ENCODE data around the gene EXOSC1. TPM values are rescaled to one million over a fixed set of nuclear protein-coding genes. Genes with fewer than 3 reads are reported as not detected.

The EXOSC1 gene
- polyA plus RNA-seq, 3 donors, result 34.7 to 60.6 (median 55.8) TPM

DNA sequence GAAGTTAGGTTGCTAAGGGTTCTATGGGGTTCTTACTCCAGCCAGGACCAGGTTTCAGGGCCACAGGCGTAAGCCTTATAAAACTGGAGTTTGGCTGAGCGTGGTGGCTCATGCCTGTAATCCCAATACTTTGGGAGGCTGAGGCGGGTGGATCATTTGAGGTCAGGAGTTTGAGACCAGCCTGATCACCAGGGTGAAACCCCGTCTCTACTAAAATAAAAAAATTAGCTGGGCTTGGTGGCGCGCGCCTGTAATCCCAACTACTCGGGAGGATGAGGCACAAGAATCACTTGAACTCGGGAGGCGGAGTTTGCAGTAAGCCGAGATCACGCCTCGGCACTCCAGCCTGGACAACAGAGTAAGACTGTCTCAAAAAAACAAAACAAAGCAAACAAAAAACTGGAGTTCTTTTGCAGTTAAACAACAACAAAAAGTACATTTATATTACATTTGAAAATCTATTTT is 44.3 kb downstream of the EXOSC1 start:
- 53% methylated on average over 3 of the region's 13 CpGs for WGBS (ENCODE audit: insufficient coverage)
- no peaks in the 10 kb centered on the region for H3K9me3 Mint-ChIP-seq
- DNase-seq, result no peak

DNA sequence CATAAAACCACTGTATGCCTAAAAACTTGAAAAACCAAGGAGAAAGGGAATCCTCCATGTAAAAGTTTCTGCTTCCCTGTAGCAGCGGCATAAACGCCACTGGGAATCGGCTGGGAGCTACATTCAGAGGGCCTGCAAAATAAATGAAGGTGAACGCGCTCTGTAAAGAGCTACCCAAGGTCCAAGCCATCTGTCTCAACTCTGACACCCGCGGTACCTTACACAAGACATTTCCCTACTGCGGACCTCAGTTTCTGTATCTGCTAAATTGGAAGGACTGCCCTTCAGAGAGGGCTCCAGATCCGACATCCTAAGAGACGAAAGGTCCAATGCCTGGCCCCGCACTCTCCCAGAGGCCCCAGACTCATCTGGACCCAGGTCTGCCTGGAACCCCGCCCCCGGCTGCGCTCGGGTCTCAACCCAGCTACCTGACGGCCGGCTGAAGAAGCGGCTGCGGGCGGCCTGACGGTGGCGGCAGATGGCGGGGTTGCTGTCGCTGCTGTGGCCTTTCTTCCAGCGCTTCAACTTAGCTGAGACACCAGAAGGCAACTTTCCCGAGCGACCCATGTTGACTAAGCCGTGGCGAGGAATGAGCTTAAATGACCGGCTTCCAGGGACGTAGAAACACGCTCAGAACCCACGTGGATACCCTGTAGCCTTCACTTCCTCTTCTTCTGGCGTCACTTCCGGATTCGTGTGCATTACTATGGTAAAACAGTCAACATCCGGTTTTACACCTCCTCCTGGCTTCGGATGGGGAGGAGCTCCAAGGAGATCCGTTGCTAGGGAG is 44.9 kb downstream of the EXOSC1 start, which contains the start of gene RRP12:
Gene RRP12 (minus strand): TSS at position 676 of the 790 bp plus-strand sequence. CDS start 109 bp downstream, at position 567.
- peak within 1 kb of the TSS; percentile 96 for H3K9ac ChIP-seq (ENCODE audit: insufficient read depth, low read length, poor library complexity, severe bottlenecking)
- TF ChIP-seq, protein P1, sequence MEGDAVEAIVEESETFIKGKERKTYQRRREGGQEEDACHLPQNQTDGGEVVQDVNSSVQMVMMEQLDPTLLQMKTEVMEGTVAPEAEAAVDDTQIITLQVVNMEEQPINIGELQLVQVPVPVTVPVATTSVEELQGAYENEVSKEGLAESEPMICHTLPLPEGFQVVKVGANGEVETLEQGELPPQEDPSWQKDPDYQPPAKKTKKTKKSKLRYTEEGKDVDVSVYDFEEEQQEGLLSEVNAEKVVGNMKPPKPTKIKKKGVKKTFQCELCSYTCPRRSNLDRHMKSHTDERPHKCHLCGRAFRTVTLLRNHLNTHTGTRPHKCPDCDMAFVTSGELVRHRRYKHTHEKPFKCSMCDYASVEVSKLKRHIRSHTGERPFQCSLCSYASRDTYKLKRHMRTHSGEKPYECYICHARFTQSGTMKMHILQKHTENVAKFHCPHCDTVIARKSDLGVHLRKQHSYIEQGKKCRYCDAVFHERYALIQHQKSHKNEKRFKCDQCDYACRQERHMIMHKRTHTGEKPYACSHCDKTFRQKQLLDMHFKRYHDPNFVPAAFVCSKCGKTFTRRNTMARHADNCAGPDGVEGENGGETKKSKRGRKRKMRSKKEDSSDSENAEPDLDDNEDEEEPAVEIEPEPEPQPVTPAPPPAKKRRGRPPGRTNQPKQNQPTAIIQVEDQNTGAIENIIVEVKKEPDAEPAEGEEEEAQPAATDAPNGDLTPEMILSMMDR (IDR thresholded peaks at IDR 0.05), result no peak
- H4K20me1 ChIP-seq (ENCODE audit: insufficient read depth, low read length), result peaks cover 6% of the 10 kb centered on the region
- WGBS (ENCODE audit: insufficient coverage), result under 1% methylated on average over 33 of the region's 39 CpGs
- DNase-seq, result peak; percentile 98 to 100 (median 99)
- Mint-ChIP-seq H3K4me3 (peak within 1 kb of the TSS; percentile 91 to 94), H3K4me1 (peaks cover 36% of the 10 kb centered on the region), H3K27me3 (ENCODE audit: low read depth in 3 of 3) (peaks cover 0 to 2% (median 0%) of the 10 kb centered on the region in 3 donors), H3K27ac (peak within 1 kb of the TSS; percentile 97 to 100 (median 98)), H3K36me3 (peaks cover 14 to 28% of the 10 kb centered on the region in 2 donors), H3K9me3 (no peaks in the 10 kb centered on the region)
- intact Hi-C loops (cut with micrococcal nuclease), result loop anchor here (2.0 to 5.0 kb wide), 3 partner anchors 34 to 96 kb away; partner anchors contain the start of genes MMS19 (in 1 of the 2) and UBTD1 (in 1 of the 2)
- peak within 1 kb of the TSS; percentile 57 for H2AFZ ChIP-seq (ENCODE audit: insufficient read depth, low read depth, low read length, poor library complexity, severe bottlenecking)
- H3K4me3 ChIP-seq (replicated peaks in 1 of 3; ENCODE audit: low read depth in 2 of 3, low read length in 3 of 3), result peak within 1 kb of the TSS; percentile 73 to 97 (median 85)
- peaks cover 10 to 23% of the 10 kb centered on the region in 2 donors for H3K36me3 ChIP-seq (replicated peaks in 1 of 2; ENCODE audit: control insufficient read depth in 1 of 2, insufficient read depth in 2 of 2, low read length in 2 of 2)
- H3K9me3 ChIP-seq (replicated peaks in 1 of 2; ENCODE audit: control insufficient read depth in 1 of 2, insufficient read depth in 1 of 2, low read length in 2 of 2), result no peaks in the 10 kb centered on the region
- H3K27ac ChIP-seq (ENCODE audit: low read depth in 1 of 2, low read length in 2 of 2), result peak within 1 kb of the TSS; percentile 87 to 98
- no peaks in the 10 kb centered on the region for H3K27me3 ChIP-seq (ENCODE audit: control insufficient read depth in 2 of 2, insufficient read depth in 2 of 2, low read length in 2 of 2)
- peaks cover 31% of the 10 kb centered on the region for H3K79me2 ChIP-seq (ENCODE audit: insufficient read depth, low read length)
- peaks cover 49 to 59% of the 10 kb centered on the region in 2 donors for H3K4me1 ChIP-seq (ENCODE audit: control insufficient read depth in 1 of 2, insufficient read depth in 2 of 2, low read length in 2 of 2)
- peak within 1 kb of the TSS; percentile 81 for H3K4me2 ChIP-seq (replicated peaks; ENCODE audit: extremely low read depth, low read length, poor library complexity, severe bottlenecking)

More for the DNA sequence above, 44.3 kb downstream of the EXOSC1 start:
- intact Hi-C loops (cut with micrococcal nuclease), result loop anchor here (2.0 to 5.0 kb wide), 3 partner anchors 34 to 96 kb away; partner anchors contain the start of genes MMS19 (in 1 of the 2) and UBTD1 (in 1 of the 2)
- TF ChIP-seq, protein P1 (IDR thresholded peaks at IDR 0.05), result no peak
- H3K9ac ChIP-seq (ENCODE audit: insufficient read depth, low read length, poor library complexity, severe bottlenecking), result peak overlapping the region; percentile 96
- H3K79me2 ChIP-seq (ENCODE audit: insufficient read depth, low read length), result peaks cover 29% of the 10 kb centered on the region
- peaks cover 55 to 65% of the 10 kb centered on the region in 2 donors for H3K4me1 ChIP-seq (ENCODE audit: control insufficient read depth in 1 of 2, insufficient read depth in 2 of 2, low read length in 2 of 2)
- H4K20me1 ChIP-seq (ENCODE audit: insufficient read depth, low read length), result peaks cover 6% of the 10 kb centered on the region
- peaks cover 4 to 17% of the 10 kb centered on the region in 2 donors for H3K36me3 ChIP-seq (replicated peaks in 1 of 2; ENCODE audit: control insufficient read depth in 1 of 2, insufficient read depth in 2 of 2, low read length in 2 of 2)
- peaks cover 0 to 2% (median 0%) of the 10 kb centered on the region in 3 donors for H3K27me3 Mint-ChIP-seq (ENCODE audit: low read depth in 3 of 3)
- H3K4me1 Mint-ChIP-seq, result peaks cover 39% of the 10 kb centered on the region
- peak overlapping the region; percentile 87 to 98 for H3K27ac ChIP-seq (ENCODE audit: low read depth in 1 of 2, low read length in 2 of 2)
- peak overlapping the region; percentile 81 for H3K4me2 ChIP-seq (replicated peaks; ENCODE audit: extremely low read depth, low read length, poor library complexity, severe bottlenecking)
- H3K4me3 ChIP-seq (replicated peaks in 1 of 3; ENCODE audit: low read depth in 2 of 3, low read length in 3 of 3), result peak overlapping the region in 1 of 3 experiments; percentile 97
- peak overlapping the region; percentile 91 to 94 for H3K4me3 Mint-ChIP-seq
- H3K9me3 ChIP-seq (replicated peaks in 1 of 2; ENCODE audit: control insufficient read depth in 1 of 2, insufficient read depth in 1 of 2, low read length in 2 of 2), result no peaks in the 10 kb centered on the region
- H3K36me3 Mint-ChIP-seq, result peaks cover 8 to 22% of the 10 kb centered on the region in 2 donors
- H3K27ac Mint-ChIP-seq, result peak overlapping the region; percentile 97 to 100 (median 98)
- no peak overlapping the region for H2AFZ ChIP-seq (ENCODE audit: insufficient read depth, low read depth, low read length, poor library complexity, severe bottlenecking)
- no peaks in the 10 kb centered on the region for H3K27me3 ChIP-seq (ENCODE audit: control insufficient read depth in 2 of 2, insufficient read depth in 2 of 2, low read length in 2 of 2)

Data from CD14-positive monocyte (primary cell).